GM19023 (cell line): ENCODE measurements around the gene ST13.
"Not testable (repeated sequence)": the region's sequence is repeated elsewhere in the genome, so short reads cannot be mapped to it uniquely, and the experiment has no call there.

Source experiments
- ATAC-seq: cut with Tn5 transposase; IDR thresholded peaks from one replicate; pipeline ENCODE4 v1.9.1; 2021; ENCODE audit warnings: mild to moderate bottlenecking, moderate library complexity; ENCODE audit not compliant: unreplicated experiment

Gene ST13

DNA sequence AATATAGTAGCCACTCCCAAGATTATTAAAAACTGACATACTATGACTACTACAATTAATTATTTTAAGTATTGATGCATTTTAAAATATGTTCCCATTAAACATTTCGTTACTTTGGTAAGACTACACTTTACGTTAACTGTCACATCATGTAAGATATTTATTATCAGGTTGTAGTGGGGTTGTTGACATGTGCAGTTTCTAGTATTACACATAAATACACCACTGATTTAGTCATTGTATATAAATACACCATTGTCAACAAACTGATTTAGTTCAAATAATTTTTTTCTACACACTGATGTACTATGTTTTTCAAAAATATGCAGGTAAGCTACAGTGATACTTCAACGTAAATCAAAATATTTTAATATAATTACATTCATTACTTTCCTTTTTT, 11.5 kb downstream of the ST13 start:
- no peak for ATAC-seq

- no peak for ATAC-seq
Measured at GRCh38 chr22:40838486-40838885, 18.0 kb downstream of the ST13 start.

DNA sequence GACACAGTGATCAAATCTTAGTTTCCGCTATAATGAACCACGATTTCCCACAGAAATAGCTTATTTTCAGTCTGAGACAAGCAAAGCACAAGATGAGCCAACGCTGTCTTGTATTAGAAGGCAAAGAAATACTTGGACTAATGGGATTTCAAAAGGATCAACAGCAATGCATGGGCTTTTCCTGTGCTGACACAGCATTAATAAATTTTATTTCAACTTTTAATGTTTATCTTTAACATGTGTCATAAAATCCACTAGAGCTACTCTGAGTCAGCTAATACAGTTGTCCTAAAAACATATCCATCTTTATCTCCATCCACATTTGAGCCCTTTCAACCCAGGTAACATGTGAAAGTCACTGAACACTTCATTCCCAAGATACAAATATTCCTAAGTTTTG, 21.8 kb downstream of the ST13 start:
- no peak for ATAC-seq

DNA sequence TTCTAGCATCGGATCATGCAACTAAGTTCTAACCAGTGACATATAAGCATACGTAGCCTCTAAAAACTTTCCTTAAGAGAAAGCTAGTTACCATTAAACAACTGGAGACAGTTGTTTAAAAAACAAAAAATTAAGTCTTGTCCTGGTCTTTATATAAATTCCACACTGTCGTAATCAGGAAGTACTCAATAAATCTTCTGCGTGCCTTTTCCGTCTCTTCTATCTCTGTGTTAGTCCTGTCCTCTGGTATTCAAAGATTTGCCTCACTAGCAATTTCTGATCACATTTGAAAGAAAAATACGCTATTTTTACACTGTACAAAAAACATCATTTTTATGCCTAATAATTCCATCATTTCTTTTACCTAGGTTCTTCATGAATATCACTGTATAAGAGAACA, 27.3 kb downstream of the ST13 start:
- ATAC-seq, result no peak

DNA sequence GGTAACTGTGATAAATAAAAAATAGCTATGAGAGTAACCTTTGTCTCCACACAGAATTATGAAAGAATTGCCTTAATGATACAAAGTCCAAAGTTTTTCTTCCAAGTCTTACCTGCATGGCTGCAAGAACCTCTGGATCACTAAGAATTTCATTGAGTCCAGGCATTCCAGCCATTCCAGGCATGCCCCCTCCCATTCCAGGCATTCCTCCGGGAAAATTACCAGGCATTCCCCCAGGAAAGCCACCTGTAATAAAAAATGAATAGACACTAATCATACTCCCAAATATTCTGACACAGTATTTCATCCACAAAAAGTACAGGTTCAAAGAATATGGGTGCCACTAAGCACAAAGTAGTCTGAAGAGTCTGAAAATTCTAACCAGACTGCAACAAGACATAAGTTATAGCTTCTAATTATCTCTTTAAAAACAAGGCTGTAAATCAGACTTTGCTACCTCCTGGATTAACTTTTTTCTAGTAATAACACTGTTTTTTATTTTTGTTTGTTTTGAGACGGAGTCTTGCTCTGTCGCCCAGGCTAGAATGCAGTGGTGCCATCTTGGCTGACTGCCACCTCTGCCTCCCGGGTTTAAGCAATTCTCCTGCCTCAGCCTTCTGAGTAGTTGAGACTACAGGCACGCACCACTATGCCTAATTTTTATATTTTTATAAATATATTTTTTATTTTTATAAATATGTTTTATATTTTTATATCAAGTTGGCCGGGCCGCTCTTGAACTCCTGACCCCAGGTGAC, 29.3 kb downstream of the ST13 start:
- no peak for ATAC-seq

DNA sequence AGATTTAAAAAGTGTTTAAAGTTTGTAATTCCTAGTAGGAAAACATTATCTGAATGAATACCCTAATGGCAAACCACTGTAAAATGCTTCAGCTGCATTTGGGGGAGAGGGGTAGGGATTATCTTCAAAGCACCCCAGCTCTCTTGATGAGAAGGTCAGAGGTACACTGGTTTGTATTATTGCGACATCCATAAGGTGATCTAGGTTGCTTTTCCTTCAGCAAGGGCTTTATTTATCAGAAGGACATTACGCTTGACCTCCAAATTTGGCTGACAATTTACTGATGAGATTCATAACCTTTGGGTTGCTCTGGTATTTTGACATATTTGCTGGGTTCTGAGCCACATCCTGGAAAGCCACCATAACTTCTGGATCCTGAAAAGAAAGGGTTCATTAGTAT, 30.1 kb downstream of the ST13 start:
- ATAC-seq, result not testable (repeated sequence)

GRCh38 chr22:40823426-40823825, 33.0 kb downstream of the ST13 start:
- no peak for ATAC-seq

- ATAC-seq, result no peak
Measured at GRCh38 chr22:40819599-40820140, 36.8 kb downstream of the ST13 start.

DNA sequence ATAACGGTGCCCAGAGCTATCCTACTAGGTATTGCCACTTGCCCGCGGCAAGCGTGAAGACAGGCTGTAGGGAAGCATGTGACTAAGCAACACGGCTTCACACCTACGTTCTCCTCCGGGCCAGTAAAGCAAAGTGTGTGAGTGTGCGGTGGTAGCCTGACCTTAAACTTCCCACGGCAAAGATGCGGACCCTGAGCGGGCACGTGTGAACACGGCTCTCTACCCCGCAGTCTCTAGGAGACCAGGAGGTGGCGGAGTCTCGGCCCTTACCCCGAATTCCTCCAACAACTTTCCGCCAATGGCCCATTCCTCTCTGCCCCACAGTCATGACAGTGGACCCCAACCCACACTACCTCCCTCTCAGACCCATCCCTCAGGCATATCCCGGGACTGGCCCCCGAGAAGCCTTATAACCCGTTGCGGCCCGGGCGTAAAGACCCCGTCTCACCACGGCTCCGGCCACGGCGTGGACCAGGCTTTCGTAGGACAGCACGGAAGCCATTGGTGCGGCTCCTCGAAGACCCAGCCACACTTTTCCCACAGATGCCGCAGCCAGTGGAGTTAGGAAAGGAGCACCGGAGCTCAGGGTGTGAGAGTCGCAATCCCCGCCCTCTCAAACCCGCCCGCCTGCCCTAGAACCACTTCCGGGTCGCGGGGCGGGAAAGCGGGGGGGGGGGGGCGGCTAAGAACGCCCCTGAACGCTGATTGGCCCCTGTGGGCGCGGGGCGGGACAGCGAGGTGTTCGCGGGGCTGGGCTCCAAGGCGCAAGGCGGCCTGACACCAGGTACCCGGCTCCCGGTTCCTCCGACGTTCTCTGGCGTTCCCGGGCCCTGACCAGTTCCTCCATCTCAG, 37.5 kb downstream of the ST13 start, which contains the start of gene SLC25A17:
Gene SLC25A17 (minus strand): TSS at position 600 of the 852 bp plus-strand sequence. CDS start 98 bp downstream, at position 502.
- ATAC-seq, result peak; percentile 78

DNA sequence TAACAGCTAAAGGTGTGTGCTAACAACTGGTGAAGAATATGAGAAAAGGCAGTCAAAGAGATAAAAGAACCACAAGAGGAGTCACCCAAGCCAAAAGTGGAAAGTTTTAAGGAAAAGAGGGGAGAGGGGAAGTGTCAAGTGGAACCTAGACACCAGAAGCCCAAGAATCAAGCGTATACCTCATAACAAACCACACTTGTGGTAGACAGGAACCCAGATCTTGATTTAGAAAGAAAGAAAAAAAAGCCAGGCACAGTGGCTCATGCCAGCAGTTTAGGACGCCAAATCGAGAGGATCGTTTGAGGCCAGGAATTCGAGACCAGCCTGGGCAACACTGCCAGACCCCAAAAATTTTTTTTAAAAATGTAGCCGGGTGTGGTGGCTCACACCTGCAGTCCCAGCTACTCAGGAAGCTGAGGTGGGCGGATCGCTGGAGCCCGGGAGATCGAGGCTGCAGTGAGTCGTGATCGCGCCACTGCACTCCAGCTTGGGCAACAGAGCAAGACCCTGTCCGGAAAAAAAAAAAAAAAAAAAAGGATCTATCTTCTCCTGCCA, 38.2 kb downstream of the ST13 start:
- ATAC-seq, result no peak

GRCh38 chr22:40817737-40818136, 38.7 kb downstream of the ST13 start:
- no peak for ATAC-seq

DNA sequence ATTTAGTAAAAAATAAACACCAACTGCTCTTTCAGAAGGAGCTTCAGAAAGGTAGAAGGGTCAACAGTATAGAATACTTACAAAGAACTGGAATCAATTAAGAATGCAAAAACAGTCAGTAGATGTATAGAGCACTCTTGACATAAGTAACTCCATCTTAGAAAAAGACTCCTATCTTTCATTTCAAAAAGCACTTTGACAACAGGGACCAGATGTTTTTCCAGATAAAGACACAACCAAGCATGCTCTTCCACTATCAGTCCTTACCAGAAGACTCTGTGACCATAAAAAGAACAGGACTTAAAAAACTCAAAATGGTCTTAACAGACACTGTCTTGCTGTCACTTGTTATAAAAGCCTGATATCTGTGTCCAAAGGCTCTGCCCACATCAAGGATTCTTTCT, 42.5 kb downstream of the ST13 start:
- no peak for ATAC-seq

DNA sequence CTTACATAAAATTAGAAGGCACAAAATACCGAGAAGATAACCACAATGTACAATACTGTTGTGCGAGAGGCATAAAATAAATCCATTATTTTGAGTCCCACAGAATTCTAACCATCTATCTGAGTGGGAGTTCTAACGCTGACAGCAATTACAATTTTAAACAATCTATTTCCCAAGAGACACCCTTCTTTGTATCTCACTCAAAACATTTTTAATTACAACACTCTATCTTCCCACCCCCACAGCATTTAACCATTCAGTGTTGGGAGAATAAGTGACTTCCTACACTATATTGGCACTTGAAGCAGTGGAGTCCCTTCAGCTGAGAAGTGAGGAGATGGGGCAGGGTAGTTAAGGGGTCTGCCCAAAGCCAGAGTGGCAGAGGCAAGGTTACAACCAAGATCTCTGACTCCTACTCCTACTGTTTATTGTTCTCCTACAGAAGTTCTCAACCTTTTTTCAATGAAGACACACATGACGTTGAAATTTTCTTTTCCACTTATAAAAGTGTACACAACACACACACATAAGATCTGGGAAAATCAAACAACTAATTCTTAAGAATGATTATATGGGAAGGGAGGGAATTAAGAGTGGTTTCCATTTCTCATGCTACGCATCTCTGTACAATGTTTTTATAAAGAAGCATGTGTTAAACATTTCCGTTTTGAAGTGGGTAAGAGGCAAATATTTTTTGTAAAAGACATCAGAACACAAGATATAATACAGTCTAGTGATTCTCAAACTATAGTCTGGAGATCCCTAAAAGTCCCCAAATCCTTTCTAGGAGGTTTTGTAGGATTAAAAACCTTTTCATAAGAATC, 48.2 kb downstream of the ST13 start:
- no peak for ATAC-seq

DNA sequence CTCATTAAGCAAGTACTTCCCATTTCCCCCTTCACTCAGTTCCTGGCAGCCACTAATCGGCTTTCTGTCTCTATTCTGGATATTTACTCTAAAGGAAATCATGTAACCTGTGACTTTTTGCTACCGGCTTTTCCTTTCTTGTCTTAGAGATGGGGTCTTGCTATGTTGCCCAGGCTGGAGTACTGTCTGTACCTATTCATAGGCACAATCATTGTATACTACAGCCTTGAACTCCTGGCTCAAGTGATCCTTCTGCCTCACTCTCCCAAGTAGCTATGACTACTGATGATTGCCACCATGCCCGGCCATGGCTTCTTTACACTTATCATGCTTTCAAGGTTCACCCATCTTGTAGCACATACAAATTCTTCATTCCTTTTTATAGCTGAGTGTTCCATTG, 49.7 kb downstream of the ST13 start:
- no peak for ATAC-seq

GRCh38 chr22:40805699-40806203, 50.7 kb downstream of the ST13 start:
- no peak for ATAC-seq

DNA sequence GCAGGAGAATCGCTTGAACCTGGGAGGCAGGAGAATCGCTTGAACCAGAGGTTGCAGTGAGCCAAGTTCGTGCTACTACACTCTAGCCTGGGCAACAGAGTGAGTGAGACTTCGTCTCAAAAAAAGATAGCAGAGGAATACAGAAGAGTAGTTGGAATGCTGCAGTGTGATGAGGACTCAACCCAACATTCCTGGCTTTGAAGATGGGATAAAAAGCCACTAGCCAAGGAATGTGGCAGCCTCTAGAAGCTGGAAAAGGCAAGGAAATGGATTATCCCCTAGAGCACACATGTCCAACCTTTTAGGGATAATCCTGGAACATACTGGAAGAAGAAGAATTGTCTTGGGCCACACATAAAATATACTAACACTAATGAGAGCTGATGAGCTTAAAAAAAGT, 51.2 kb downstream of the ST13 start:
- ATAC-seq, result no peak

DNA sequence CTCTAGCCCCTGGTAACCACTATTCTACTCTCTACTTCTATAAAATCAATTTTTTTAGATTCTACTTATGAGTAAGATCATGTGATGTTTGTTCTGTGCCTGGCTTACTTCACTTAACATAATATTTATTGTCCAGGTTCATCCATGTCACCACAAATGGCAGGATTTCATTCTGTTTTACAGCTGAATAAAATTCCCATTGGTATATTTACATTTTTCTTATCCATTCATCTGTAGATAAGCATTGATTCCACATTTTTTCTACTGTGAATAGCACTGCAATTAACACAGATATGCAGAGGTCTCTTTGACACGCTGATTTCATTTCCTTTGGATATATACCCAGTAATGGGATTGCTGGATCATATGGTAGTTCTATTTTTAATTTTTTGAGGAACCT, 53.1 kb downstream of the ST13 start:
- ATAC-seq, result no peak

DNA sequence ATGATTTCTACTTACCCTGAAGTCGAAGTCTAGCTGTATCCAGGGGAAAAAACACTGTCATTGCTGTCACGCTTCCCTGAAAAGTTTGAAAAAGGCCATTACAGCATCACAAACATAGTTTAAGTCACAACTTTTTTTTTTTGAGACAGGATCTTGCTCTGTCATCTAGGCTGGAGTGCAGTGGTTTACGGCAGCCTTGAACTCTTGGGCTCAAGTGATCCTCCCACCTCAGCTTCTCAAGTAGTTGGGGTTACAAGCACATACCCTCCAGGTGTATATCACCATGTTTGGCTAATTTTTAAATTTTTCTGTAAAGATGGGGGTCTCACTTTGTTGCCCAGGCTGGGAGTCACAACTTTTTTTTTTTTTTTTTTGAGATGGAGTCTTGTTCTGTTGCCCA, 57.4 kb downstream of the ST13 start:
- ATAC-seq, result no peak

GRCh38 chr22:40797427-40797826, 59.0 kb downstream of the ST13 start:
- ATAC-seq, result no peak

DNA sequence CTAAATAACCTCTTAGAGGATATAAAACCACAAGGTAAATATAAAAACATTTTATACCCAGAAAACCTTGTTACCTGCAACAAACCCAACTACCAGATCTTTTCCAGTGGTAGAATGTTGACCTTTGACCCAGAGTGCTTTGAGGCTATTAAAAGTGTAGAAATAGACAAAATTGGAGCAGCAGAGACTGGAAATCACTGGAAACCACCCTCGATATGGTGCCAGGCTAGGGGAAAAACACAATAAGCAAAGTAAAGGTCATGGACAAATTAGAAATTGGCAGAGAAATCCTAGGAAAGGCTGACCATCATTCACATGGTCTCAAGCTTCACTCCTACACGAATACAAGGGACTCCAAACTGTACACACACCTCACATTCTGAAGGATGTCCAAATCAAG, 64.0 kb downstream of the ST13 start:
- ATAC-seq, result no peak
